ENCODE measurements around the gene CFAP410.
A peak's percentile ranks its signal among the peaks of the same experiment; 100 is the strongest.
"Not testable (repeated sequence)": the region's sequence is repeated elsewhere in the genome, so short reads cannot be mapped to it uniquely, and the experiment has no call there.

CFAP410 gene

DNA sequence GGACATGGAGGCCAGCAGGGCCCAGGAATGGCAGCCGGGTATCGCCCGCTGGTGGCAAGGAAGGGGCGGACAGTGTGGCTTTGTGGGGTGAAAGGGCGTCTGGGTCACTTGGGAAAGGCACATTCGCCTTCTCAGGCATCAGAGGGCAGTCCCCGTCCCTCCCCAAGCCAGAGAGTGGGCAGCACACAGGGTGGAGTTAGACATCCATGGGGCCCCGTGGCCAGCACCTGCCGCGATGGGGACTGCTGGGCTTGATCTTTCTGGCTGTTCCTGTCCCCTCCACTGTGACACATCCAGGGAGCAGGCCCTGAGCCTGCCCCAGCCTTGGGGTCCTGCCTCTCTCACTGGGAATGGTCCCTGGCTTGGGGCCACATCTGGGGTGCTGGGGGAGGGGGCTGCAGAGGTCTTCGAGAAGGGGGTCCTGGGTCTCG, 10.2 kb upstream of the CFAP410 start:
- H3K27ac Mint-ChIP-seq, result no peak overlapping the region
- no peaks in the 10 kb centered on the region for H3K9me3 Mint-ChIP-seq
- H3K4me3 Mint-ChIP-seq, result no peak overlapping the region
- H3K36me3 Mint-ChIP-seq (ENCODE audit: low read depth), result no peaks in the 10 kb centered on the region
- H3K4me1 Mint-ChIP-seq (ENCODE audit: low read depth), result peaks cover 28% of the 10 kb centered on the region
- H3K27me3 Mint-ChIP-seq, result peaks cover 10% of the 10 kb centered on the region

- H3K4me3 Mint-ChIP-seq, result no peak overlapping the region
- H3K9me3 Mint-ChIP-seq, result no peaks in the 10 kb centered on the region
- peaks cover 22% of the 10 kb centered on the region for H3K4me1 Mint-ChIP-seq (ENCODE audit: low read depth)
- no peaks in the 10 kb centered on the region for H3K36me3 Mint-ChIP-seq (ENCODE audit: low read depth)
- H3K27me3 Mint-ChIP-seq, result peaks cover 10% of the 10 kb centered on the region
- no peak overlapping the region for H3K27ac Mint-ChIP-seq
Measured at GRCh38 chr21:44348861-44349260, 9.7 kb upstream of the CFAP410 start.

GRCh38 chr21:44347911-44348451, 8.8 kb upstream of the CFAP410 start:
- H3K4me3 Mint-ChIP-seq, result no peak overlapping the region
- H3K27me3 Mint-ChIP-seq, result peaks cover 10% of the 10 kb centered on the region
- no peaks in the 10 kb centered on the region for H3K9me3 Mint-ChIP-seq
- no peaks in the 10 kb centered on the region for H3K36me3 Mint-ChIP-seq (ENCODE audit: low read depth)
- H3K27ac Mint-ChIP-seq, result no peak overlapping the region
- peaks cover 13% of the 10 kb centered on the region for H3K4me1 Mint-ChIP-seq (ENCODE audit: low read depth)

GRCh38 chr21:44345495-44345894, 6.3 kb upstream of the CFAP410 start:
- H3K27me3 Mint-ChIP-seq, result peaks cover 7% of the 10 kb centered on the region
- peaks cover 2% of the 10 kb centered on the region for H3K4me1 Mint-ChIP-seq (ENCODE audit: low read depth)

DNA sequence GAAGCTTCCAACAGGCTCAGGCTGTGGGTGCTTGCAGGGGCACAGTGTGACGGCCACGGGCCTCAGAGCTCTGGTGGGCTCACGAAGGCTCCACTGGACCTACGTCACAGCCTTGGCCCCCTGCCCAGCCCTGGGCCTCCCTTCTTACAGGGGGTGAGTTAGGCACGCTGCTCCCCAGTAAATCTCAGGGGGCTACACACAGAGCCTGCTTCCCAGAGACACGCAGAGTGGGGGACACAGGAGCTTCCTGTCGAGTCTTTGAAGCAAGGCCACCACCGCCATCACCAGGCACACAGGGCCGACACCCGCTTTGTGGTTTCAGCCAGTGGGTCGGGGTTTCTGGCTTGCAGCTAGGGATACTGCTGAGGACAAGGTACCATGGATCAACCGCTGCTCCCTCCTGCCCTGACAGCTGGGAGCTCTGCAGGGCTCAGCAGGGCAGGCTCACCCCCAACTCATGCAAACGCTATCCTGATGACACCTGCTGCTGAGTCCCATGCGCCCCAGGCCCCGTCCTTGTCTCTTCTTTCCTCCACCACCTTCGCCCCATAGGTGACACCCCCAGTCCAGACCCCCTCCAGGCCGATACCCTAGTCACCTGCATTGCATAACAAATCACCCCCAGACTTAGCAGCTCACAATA, 5.5 kb upstream of the CFAP410 start:
- H3K4me1 Mint-ChIP-seq (ENCODE audit: low read depth), result peaks cover 11% of the 10 kb centered on the region
- no peak overlapping the region for H3K4me3 Mint-ChIP-seq
- H3K36me3 Mint-ChIP-seq (ENCODE audit: low read depth), result no peaks in the 10 kb centered on the region
- H3K9me3 Mint-ChIP-seq, result no peaks in the 10 kb centered on the region
- H3K27me3 Mint-ChIP-seq, result peaks cover 7% of the 10 kb centered on the region
- H3K27ac Mint-ChIP-seq, result no peak overlapping the region

More at GRCh38 chr21:44345495-44345894, 6.3 kb upstream of the CFAP410 start:
- Mint-ChIP-seq H3K36me3 (ENCODE audit: low read depth) (no peaks in the 10 kb centered on the region), H3K27ac (no peak overlapping the region), H3K9me3 (no peaks in the 10 kb centered on the region), H3K4me3 (no peak overlapping the region)

DNA sequence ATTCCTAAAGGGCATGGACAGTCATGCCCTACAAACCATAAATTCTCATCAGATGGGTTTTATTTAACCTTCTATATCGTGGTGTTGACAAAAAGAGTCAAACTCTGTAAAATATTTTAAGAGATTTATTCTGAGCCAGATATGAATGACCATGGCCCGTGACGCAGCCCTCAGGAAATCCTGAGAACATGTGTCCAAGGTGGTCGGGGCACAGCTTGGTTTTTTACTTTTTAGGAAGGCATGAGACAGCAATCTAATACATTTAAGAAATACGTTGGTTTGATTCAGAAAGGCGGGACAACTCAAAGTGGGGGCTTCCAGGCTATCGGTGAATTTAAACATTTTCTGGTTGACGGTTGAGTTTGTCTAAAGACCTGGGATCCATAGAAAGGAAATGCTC, 3.8 kb upstream of the CFAP410 start:
- H3K27ac Mint-ChIP-seq; H3K4me3 Mint-ChIP-seq; H3K27me3 Mint-ChIP-seq; H3K9me3 Mint-ChIP-seq; H3K36me3 Mint-ChIP-seq (ENCODE audit: low read depth): not testable (repeated sequence)
- H3K4me1 Mint-ChIP-seq (ENCODE audit: low read depth), result peaks cover 15% of the 10 kb centered on the region

- H3K27me3 Mint-ChIP-seq; H3K9me3 Mint-ChIP-seq; H3K36me3 Mint-ChIP-seq (ENCODE audit: low read depth); H3K4me3 Mint-ChIP-seq; H3K27ac Mint-ChIP-seq: not testable (repeated sequence)
- H3K4me1 Mint-ChIP-seq (ENCODE audit: low read depth), result peaks cover 20% of the 10 kb centered on the region
Measured at GRCh38 chr21:44341726-44342458, 2.7 kb upstream of the CFAP410 start.

GRCh38 chr21:44337941-44338895, 972 bp downstream of the CFAP410 start:
- Mint-ChIP-seq H3K4me1 (ENCODE audit: low read depth) (peaks cover 20% of the 10 kb centered on the region), H3K27me3 (no peaks in the 10 kb centered on the region), H3K27ac (peak overlapping the region; percentile 43), H3K9me3 (no peaks in the 10 kb centered on the region), H3K36me3 (ENCODE audit: low read depth) (no peaks in the 10 kb centered on the region), H3K4me3 (peak overlapping the region; percentile 21)

- H3K36me3 Mint-ChIP-seq (ENCODE audit: low read depth), result no peaks in the 10 kb centered on the region
Measured at GRCh38 chr21:44337449-44337848, 1.7 kb downstream of the CFAP410 start.

DNA sequence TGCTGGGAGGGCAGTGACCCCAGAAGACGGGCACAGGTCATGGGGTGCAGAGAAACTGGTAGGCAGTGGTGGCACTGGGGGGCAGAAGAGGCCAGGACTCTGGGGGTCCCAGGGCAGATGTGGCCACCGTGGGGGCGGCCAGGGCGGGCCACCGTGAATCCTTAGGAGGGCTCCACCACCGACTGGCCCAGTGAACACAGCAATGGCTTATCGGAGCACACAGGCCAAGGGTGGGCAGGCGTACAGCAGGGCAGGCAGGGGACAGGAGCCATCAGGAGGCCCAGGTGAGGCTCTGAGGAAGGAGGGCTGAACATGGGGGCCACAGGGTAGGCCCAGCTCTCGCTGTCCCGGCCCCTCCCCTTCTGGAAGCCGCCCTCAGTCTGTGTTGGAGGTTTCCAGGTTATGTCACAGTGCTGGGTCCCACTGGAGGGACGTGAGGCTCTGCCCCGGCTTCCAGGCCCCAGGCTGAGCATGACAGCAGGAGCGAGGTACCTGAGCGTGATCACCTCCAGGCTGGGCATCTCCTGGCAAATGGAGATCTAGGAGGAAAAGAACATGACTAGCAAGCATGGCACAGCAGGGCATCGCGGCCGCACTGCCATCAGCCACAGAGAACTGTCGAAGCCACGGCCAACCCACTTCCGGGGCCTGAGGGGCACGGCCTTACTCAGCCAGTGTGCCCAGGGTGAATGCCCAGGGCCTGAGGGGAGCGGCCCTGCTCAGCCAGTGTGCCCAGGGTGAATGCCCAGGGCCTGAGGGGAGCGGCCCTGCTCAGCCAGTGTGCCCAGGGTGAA, 3.7 kb downstream of the CFAP410 start:
- Mint-ChIP-seq H3K27me3 (no peaks in the 10 kb centered on the region), H3K4me3 (no peak overlapping the region), H3K4me1 (ENCODE audit: low read depth) (peaks cover 18% of the 10 kb centered on the region), H3K27ac (no peak overlapping the region), H3K9me3 (no peaks in the 10 kb centered on the region), H3K36me3 (ENCODE audit: low read depth) (no peaks in the 10 kb centered on the region)

More at GRCh38 chr21:44337449-44337848, 1.7 kb downstream of the CFAP410 start:
- Mint-ChIP-seq H3K4me1 (ENCODE audit: low read depth) (peaks cover 20% of the 10 kb centered on the region), H3K27me3 (no peaks in the 10 kb centered on the region), H3K4me3 (peak overlapping the region; percentile 21), H3K27ac (no peak overlapping the region), H3K9me3 (no peaks in the 10 kb centered on the region)

GRCh38 chr21:44334329-44335030, 4.7 kb downstream of the CFAP410 start:
- Mint-ChIP-seq H3K27me3 (no peaks in the 10 kb centered on the region), H3K27ac (no peak overlapping the region), H3K4me3 (no peak overlapping the region), H3K4me1 (ENCODE audit: low read depth) (peaks cover 8% of the 10 kb centered on the region), H3K9me3 (no peaks in the 10 kb centered on the region), H3K36me3 (ENCODE audit: low read depth) (no peaks in the 10 kb centered on the region)

- H3K36me3 Mint-ChIP-seq (ENCODE audit: low read depth), result no peaks in the 10 kb centered on the region
- H3K27me3 Mint-ChIP-seq, result no peaks in the 10 kb centered on the region
- no peaks in the 10 kb centered on the region for H3K9me3 Mint-ChIP-seq
- H3K27ac Mint-ChIP-seq, result no peak overlapping the region
- H3K4me1 Mint-ChIP-seq (ENCODE audit: low read depth), result peaks cover 6% of the 10 kb centered on the region
- H3K4me3 Mint-ChIP-seq, result no peak overlapping the region
Measured at GRCh38 chr21:44333509-44334328, 5.5 kb downstream of the CFAP410 start.

DNA sequence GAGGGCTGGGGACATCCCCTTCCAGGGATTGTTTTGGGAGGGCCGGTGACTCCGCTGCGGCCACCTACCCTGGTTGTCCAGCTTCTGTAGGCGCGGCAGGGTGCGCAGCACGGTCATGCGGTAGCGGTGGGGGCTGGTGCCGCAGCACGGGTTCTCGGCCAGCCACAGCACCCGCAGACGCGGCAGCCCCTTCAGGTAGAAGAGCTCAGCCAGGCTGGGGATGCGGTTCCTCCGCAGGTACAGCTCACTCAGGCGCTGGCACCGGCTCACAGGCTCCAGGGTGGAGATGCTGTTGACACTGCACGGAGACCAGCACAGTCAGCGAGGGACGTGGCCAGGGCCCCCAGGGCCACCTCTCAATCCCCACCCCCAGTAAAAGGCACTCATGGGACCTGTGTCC, 6.2 kb downstream of the CFAP410 start:
- no peaks in the 10 kb centered on the region for H3K27me3 Mint-ChIP-seq
- no peak overlapping the region for H3K4me3 Mint-ChIP-seq
- H3K27ac Mint-ChIP-seq, result no peak overlapping the region
- H3K4me1 Mint-ChIP-seq (ENCODE audit: low read depth), result peaks cover 5% of the 10 kb centered on the region
- no peaks in the 10 kb centered on the region for H3K36me3 Mint-ChIP-seq (ENCODE audit: low read depth)
- no peaks in the 10 kb centered on the region for H3K9me3 Mint-ChIP-seq

All from stimulated activated naive CD8-positive, alpha-beta T cell treated with anti-CD3 and anti-CD28 coated beads, Interleukin-15, Interleukin-2, amounts not matched to agents 100 ng/mL and 50 ng/mL, for 24 hours (primary cell).